Omental fat pad (tissue), 4 donors: ENCODE results near the gene TRIP4. TPM values are rescaled to one million over a fixed set of nuclear protein-coding genes. Genes with fewer than 3 reads are reported as not detected.
"Not testable (repeated sequence)": the region's sequence is repeated elsewhere in the genome, so short reads cannot be mapped to it uniquely, and the experiment has no call there.

Experiments
- ATAC-seq: fragments of 150-250 bp; one replicate; pipeline ENCODE4 v1.9.1; 2016; ENCODE audit warnings: mild to moderate bottlenecking, moderate library complexity; ENCODE audit not compliant: low FRiP score
- DNase-seq: peaks from one replicate; pipeline ENCODE4 v3.0.0-alpha.2; 2019; ENCODE audit warnings: low spot score
- CTCF ChIP-seq, 3 donors: fragments of 450-650 bp; IDR thresholded peaks; one replicate each; pipeline ENCODE4 v1.5.1; 2016 to 2017; ENCODE audit warnings: antibody characterized with exemption in 3 of 3, mild to moderate bottlenecking in 3 of 3, moderate library complexity in 2 of 3
- total RNA-seq, 4 donors: library from RNA; depleted of rRNA; stranded (reverse); fragments of >200 nt; gene quantifications; one replicate each; pipeline ENCODE4 v1.1.0, GENCODE V29; 2016

Gene TRIP4
- total RNA-seq, 4 donors from 2014 or later = 9.0 to 20.0 (median 11.4) TPM

DNA sequence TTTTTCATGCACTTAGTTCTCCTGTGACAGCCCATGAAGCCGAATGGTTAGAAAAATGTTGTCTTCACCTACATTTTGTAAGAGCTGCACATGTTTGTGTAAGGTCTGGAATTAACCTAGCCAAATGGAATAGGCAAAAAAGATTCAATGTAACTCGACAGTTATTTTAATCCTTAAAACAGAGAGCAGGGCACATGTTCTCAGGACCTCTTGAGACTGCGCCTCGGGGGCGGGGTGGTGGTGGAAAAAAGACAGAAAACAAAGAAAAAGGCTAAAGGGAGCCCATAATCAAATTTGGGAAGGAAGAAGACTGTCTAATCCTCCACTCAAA is 31.0 kb upstream of the TRIP4 start:
- no peak for TF ChIP-seq CTCF (IDR thresholded peaks at IDR 0.05)
- DNase-seq = no peak
- ATAC-seq = no peak

- ATAC-seq = no peak
- no peak for TF ChIP-seq CTCF (IDR thresholded peaks at IDR 0.05)
- no peak for DNase-seq
These were observed 26.4 kb upstream of the TRIP4 start for GRCh38 chr15:64361259-64361658.

DNA sequence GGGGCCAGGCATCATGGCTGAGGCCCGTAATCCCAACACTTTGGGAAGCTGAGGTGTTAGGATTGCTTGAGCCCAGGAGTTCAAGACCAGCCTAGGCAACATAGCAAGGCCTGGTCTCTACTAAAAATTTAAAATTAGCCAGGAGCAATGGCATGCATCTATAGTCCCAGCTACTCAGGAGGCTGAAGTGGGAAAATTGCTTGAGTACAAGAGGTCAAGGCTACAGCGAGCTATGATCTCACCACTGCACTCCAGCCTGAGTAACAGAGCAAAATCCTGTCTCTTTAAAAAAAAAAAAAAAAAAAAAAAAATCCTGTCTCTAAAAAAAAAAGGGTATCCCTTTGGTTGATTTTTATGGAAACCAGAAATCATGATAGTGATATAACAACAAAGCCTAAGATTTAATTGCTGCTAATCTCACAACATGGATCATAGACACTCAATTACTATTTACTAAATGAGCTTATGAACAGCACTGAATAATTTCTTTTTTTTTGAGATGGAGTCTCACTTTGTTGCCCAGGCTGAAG is 18.5 kb upstream of the TRIP4 start:
- no peak for DNase-seq
- no peak for TF ChIP-seq CTCF (IDR thresholded peaks at IDR 0.05)
- ATAC-seq = no peak

DNA sequence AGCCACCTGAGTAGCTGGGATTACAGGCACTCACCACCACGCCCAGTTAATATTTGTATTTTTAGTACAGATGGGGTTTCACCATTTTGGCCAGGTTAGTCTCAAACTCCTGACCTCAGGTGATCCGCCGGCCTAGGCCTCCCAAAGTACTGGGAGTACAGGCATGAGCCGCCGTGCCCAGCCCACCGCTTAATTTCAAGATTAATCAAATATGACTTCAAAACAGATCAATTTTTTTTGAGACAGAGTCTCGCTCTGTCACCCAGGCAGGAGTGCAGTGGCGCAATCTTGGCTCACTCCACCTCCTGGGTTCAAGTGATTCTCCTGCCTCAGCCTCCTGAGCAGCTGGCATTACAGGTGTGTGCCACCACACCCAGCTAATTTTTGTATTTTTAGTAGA is 16.3 kb upstream of the TRIP4 start:
- not testable (repeated sequence) for DNase-seq, ATAC-seq

GRCh38 chr15:64373360-64373759 is 14.3 kb upstream of the TRIP4 start:
- TF ChIP-seq CTCF (IDR thresholded peaks at IDR 0.05) = no peak
- DNase-seq (no peak), ATAC-seq (no peak)

DNA sequence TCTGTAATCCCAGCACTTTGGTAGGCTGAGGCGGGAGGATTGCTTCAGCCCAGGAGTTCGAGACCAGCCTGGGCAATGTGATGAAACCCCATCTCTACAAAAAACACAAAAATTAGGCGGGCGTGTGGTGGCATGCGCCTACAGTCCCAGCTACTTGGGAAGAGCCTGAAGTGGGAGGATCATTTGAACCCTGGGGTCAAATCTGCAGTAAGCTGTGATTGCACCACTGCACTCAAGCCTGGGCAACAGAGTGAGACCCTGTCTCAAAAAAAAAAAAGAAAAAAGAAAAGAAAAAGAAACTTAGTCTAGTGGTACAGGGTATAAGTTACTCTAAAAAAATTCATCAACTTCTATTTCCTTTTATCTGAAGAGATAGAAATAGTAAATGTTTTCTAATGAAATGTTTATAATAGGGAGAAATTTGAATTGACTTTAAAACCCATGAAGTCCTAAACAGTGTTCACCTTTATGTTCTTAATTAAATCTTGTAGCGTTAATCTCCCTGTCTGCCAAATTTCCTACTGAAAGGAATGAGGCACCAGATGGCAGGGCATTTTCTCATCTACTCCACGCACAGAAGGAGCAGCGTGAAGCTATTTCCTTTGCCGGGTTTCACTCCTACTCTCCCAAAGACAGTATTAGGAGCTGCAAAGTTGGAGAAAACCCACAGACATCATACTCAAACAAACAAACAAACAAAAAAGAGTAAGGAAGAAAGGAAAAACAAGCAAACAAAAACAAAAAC is 8.2 kb upstream of the TRIP4 start:
- DNase-seq (no peak), ATAC-seq (no peak)

DNA sequence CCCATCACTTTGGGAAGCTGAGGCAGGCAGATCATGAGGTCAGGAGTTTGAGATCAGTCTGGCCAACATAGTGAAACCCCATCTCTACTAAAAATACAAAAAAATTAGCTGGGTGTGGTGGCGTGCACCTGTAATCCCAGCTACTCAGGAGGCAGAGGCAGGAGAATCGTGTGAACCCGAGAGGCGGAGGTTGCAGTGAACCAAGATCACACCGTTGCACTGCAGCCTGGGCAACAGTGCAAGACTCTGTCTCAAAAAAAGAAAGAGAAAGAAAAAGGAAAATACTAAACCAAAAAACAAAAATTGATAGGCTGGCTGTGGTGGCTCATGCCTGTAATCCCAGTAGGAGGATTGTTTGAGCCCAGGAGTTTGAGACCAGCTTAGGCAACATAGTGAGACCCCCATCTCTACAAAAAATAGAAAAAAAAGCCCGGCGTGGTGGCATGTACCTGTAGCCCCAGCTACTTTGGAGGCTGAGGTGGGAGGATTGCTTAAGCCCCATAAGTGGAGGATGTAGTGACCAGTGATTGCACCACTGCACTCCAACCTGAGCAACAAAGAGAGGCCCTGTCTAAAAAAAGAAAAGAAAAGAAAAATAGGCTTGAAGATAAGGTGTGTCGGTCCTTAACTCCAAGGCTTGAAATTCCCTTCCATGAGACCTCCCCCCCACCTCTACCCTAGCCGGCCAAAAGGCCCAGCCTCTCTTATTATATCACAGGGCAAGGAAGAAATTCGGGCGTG is 7.3 kb upstream of the TRIP4 start:
- not testable (repeated sequence) for ATAC-seq, DNase-seq

More for the DNA sequence above, 8.2 kb upstream of the TRIP4 start:
- TF ChIP-seq CTCF (IDR thresholded peaks at IDR 0.05) = no peak
